EH (cell line): ENCODE measurements around the gene SMG6.

Experiments
- DNase-seq: peaks from one replicate; pipeline ENCODE4 v3.0.0-alpha.2; 2015; ENCODE audit warnings: low read depth

Gene SMG6

DNA sequence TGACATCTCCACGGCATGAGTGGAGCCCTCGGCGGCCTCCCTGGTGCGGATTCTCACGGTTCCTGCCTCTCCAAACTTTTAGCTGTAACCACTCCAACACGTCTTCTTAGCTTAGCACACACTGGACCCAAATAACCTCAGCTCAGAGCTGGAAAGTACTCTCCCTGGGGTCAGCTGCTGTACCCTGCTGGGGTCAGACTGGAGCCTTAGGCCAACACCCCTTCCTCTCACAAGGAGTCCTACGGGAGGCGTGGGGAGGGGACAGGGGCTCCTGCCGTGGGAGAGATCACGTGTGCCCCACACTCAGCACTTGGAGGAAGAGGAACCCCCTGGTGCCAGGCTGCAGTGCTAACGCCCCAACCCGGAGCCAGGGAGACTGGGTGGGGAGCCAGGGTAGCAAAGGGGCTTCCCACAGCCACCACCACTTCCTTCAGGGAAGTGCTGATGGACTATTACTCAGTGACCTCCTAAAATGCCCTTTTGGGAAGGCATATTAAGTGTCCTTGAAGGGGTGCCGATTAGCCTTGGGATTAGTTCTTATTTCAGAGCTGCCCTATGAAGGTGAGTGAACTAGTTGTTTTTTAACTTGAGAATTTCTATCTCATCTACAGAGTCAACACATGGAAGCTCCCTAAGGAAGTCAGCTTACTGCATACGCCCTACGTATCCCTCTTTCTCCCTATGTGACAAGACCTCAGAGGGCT is 124.6 kb downstream of the SMG6 start:
- no peak for DNase-seq

GRCh38 chr17:2177235-2177811 is 126.3 kb downstream of the SMG6 start:
- peak; percentile 79 for DNase-seq

GRCh38 chr17:2176499-2177169 is 127.0 kb downstream of the SMG6 start:
- DNase-seq, result peak; percentile 24

DNA sequence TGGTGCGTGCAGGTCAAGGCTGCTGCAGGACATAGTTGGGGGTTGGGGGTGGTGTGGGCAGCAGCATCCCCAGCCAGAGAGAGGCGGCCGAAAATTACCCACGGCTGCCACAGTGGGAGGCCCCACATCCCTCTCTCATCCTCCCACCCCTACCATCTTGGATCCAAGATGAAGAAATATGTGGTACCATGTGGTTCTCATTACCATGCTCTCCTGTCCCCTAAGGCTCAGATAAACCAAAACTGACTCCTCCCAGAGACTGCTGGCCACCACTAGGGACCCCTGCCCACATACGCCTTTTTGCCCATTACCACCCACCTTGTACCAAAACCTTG is 128.3 kb downstream of the SMG6 start:
- no peak for DNase-seq

DNA sequence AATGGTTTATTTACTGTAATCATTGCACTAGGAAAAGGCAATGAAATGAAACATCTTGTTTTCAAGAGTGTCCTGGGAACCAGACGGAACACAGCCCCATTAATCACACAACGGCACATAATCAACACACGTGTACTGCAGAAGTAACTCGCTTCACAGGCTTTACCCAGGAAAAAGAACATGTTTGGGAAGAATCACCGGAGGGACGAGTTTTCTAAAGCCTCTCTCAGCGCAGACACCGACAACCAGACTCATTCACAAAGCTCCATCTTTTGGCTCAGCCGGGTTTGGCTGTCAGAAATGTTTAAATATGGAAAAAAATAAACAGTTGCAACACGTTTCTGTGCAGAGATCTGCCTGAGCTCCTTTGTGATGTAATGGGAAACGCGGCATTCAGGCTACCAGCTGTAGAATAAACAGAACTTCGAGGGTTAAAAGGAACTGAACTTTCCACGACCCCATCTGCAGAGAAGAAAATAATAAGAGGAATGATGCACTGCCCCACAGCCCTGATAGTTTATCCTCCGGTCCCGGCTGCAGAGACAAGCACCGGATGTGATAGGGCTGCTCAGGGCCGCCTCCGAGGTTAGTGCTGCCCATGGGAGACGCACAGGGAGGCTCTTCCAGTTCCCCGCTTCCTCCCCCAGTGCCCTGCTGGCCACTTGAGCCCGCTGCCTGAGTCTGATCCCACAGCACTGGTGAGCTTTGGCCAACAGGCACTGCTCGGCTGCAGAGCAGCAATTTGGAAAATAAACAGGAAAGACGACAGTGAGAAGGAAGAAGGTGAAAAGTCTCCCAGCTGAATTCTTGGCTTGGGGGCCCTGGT is 128.9 kb downstream of the SMG6 start:
- DNase-seq, result peak; percentile 99

GRCh38 chr17:2174014-2174413 is 129.6 kb downstream of the SMG6 start:
- DNase-seq, result peak; percentile 66

DNA sequence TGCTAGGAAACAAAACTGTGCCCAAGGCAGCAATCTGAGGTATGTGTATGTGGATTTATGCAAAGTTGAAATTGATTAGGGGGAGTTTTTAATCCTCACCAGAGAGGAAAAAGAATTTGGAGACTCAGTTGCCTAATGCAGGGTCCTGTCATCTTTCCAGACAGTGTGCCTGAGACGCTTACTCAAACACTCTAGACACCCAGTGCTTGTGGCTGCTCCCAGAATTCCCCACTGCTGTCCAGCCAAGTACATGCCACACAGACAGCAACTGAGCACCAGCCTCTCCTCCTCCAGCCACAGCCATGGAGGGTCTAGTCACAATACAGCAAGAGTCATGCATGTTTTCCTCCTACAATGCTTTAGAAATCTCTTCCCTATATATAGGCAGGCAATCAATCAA is 130.6 kb downstream of the SMG6 start:
- DNase-seq, result peak; percentile 76

- DNase-seq, result peak; percentile 99
Measured at GRCh38 chr17:2172077-2172851, 131.3 kb downstream of the SMG6 start.

- no peak for DNase-seq
Measured at GRCh38 chr17:2171702-2172076, 131.9 kb downstream of the SMG6 start.

DNA sequence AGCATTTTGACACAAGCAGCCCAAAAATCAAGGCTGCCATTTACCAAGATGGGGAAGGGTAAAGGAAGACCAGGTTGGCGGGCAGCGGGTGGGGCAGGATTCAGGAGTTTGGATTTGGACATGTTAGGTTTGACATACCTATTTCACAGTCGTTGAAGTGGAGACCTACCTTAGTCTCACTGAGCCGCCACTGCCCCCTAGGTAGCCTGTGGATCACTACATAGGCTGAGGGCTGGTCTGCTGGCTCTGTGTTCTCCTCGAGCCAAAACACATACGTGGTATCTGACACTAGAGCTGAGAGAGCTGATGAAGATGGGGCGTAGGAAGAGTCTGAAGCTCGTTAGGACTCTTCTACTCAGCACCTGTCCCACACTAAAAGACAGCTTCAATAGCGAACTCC is 133.6 kb downstream of the SMG6 start:
- no peak for DNase-seq

DNA sequence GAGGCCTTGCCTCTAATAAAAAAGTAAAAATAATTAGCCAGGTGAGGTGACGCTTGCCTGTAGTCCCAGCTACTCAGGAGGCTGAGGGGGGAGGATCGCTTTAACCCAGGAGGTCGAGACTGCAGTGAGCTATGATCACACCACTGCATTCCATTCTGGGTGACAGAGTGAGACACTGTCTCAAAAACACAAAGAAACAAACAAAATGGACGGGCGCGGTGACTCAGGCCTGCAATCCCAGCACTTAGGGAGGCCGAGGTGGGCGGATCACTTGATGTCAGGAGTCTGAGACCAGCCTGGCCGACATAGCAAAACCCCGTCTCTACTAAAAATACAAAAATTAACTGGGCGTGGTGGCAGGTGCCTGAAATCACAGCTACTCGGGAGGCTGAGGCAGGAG is 137.9 kb downstream of the SMG6 start:
- peak; percentile 33 for DNase-seq

DNA sequence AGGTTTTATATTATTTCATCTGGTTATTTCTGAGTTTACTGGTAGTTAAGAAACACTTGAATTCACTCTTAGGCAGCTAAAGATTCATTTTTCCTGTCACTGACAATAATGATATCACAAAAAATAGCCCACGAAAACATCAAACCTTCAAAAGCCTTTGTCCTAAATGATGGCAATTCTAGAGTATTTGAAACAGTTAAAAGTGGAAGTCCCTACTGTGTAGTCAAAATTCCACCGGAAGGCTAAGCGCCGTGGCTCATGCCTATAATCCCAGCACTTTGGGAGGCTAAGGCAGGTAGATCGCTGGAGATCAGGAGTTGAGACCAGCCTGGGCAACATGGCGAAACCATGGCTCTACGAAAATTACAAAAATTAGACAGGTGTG is 145.2 kb downstream of the SMG6 start:
- no peak for DNase-seq

DNA sequence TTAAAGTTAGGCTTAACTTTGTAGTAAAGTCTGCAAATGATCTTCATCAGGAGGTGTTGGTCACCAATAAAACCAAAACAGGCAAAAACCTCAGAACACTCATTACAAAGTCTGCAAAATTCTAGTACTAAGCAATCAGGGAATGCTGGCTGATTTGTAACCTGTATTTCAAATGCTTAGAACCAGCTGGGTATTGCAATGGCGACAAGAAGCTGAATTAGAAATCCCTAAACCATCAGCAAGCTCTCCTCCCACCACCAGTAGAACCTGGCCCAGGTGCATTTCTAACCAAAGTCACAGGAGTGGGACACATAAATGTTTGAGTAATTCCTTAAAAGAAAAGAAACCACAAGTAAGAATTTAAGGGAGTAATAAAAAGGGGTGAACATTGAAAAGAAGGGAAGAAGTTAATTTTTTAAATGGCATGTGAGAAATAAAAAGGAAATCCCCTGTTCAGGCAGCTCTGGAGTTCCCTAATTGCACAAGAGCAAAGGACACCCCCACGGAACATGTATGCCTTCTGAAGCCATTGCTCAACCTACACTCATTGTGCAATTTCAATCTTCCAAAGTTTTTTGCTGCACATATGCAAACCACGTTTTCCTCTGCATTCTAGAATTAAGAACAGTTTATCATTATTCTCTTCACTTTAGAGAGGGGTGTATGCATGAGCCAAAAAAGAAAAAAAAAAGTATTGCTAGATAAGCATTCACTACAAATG is 145.8 kb downstream of the SMG6 start:
- DNase-seq, result peak; percentile 83

DNA sequence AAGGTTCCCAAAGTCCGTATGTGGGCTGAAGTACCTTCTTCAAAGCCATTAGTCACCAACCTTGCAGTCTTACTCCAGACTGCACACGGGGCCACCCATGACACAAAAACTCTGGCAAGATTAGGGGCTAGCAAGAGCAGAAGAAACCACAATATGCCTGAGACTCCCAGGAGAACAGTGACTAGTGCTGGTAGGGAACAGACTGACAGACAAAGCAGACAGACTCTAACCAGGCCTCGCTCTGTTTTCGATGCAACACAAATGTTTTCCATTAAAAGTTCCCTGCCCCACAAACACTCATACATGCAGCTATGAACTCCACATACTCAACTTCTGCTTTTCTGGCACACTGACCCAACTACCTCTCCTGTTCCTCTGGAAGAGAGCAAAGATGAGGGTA is 146.5 kb downstream of the SMG6 start:
- peak; percentile 73 for DNase-seq

GRCh38 chr17:2156666-2157065 is 146.9 kb downstream of the SMG6 start:
- no peak for DNase-seq

DNA sequence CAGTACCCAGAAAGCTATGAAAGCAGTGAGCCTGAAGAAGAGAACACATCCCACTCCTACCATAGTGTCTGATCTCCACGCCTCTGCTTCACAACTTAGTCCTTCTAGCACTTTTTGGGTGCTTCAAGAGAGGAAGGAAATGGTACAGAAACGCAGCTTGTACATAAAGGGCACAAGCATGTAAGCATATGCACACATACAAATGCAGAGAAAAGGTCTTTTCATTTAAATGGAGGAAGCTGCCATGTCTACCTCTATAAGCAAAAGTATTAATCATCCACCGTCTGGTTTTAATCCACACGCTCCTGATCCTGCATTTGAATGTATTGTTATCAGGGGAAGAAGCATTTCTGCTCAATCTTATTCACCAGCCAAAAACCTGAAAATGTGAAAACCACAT is 148.0 kb downstream of the SMG6 start:
- DNase-seq, result no peak

DNA sequence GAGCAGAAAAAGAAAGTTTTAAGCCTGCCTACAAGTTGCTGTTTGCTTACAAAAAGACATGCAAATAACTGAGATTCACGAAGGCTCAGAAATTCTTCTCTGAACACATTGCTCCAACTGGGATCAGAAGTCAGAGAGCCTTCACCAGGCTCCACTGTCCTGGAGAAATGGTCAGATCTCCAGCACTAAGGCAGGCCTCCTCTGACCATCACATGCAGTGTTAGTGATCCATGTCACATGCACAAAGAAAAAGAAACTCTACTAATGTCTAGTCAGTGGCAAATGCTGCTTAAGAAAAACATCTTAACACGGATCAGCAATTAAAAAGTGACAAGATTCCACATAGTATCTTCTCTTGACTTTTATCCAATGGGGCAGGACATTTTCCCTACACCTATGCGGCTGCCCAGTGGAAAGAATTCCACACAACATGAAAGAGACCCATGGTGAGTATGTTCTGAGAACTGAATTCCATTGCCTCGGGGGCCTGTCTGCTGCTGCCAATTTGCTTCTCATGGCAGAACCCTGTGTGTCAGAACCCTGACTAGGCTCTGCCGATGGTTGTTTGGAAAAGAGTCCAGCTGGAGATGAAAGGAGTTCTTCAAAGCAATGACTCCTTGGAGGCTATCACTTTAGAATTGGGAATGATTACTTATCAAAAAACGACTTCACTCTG is 152.1 kb downstream of the SMG6 start:
- peak; percentile 59 for DNase-seq

DNA sequence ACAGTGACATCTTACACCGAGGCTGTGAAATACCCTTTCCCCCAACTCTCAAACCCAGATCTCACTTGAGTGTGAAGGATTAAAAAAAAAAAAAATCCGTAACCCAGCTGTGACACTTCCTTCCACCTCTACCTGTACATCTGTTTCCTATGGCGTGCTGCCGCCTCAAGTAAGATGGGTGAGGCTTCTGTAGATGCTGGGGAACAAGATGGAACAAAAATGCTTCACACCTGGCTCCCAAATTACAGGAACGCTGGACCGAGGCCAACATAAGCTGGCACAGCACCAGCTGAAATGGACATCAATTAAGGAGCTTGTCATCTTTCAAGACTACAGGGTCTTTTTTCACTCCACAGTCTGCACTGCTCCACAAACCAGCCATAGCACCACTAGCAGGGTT is 152.8 kb downstream of the SMG6 start:
- DNase-seq, result no peak

DNA sequence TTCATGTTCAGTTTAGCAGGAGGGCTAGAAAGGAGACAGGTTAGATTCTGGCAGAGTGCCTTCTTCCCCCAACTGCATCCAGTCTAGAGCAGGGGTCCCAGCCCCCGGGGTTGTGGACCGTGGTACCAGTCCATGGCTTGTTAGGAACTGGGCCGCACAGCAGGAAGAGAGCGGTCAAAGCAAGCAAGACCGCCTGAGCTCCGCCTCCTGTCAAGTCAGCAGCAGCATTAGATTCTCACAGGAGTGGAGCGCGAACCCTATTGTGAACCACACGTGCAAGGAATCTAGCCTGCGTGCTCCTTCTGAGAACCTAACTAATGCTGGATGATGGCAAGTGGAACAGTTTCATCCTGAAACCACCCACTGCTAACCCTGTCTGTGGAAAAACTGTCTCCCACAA is 153.7 kb downstream of the SMG6 start:
- no peak for DNase-seq

GRCh38 chr17:2146132-2146871 is 157.3 kb downstream of the SMG6 start:
- no peak for DNase-seq
